GM21390 (cell line): ENCODE results near the gene MIP.
A peak's percentile ranks its signal among the peaks of the same experiment; 100 is the strongest.
"Not testable (repeated sequence)": the region's sequence is repeated elsewhere in the genome, so short reads cannot be mapped to it uniquely, and the experiment has no call there.

Experiments used
- ATAC-seq: cut with Tn5 transposase; IDR thresholded peaks from one replicate; pipeline ENCODE4 v1.9.1; 2021; ENCODE audit not compliant: unreplicated experiment

The MIP gene

DNA sequence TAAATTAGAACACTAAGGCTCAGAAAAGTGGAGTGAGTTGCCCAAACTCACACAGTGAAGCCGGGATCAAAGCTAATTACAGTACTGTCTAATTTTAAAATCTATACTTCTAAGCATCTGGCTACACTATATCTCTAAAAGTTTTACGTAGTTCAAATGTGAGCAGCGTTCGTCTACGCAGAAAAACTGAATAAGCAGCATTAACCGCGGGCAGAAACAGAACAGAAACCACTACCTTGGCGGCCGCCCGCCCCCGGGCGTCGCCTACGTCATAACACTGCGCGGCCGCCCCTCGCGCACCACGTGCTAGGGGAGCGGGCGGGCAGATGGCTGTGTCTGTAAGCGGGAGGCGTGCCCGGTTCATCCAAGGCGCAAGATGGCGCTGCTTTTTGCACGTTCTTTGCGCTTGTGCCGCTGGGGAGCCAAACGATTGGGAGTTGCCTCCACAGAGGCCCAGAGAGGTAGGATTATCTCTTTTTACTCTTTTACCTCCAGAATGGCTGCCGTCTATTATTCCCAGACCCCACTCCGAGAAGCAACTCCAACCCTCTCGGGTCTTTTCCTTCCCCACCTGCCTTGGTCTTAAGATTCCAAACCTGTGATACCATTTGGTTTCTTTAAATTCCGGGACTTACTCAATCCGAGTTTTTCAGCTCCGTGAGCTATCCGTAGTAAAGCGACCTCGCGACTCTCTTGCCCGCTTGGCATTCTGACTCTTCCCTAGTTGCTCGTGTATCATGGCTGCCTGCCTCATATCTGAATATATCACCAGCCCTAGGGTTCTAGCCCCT, 14.0 kb upstream of the MIP start, which contains the start of gene SPRYD4:
SPRYD4 (plus strand) TSS at position 363 of the 791 bp plus-strand sequence; CDS start at position 377, 14 bp downstream.
- peak; percentile 87 for ATAC-seq

DNA sequence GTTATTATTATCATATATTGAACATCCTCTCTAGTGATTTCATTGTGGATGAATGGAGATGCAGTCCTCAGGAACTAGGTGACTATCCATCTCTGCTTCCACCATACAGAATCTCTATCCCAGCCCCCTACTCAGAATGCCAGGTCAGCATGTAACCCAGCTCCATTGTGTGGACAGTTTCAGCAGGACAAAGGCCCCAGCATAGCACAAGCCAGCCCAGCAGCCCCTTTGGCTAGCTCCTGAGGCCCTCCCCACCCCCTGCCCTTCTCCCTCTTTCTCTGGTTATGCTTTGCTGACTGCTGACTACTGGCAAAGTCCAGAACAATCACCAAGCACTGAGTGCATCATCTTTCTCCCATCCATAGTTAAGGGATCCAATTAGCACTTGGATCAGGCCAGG, 8.1 kb upstream of the MIP start:
- no peak for ATAC-seq

DNA sequence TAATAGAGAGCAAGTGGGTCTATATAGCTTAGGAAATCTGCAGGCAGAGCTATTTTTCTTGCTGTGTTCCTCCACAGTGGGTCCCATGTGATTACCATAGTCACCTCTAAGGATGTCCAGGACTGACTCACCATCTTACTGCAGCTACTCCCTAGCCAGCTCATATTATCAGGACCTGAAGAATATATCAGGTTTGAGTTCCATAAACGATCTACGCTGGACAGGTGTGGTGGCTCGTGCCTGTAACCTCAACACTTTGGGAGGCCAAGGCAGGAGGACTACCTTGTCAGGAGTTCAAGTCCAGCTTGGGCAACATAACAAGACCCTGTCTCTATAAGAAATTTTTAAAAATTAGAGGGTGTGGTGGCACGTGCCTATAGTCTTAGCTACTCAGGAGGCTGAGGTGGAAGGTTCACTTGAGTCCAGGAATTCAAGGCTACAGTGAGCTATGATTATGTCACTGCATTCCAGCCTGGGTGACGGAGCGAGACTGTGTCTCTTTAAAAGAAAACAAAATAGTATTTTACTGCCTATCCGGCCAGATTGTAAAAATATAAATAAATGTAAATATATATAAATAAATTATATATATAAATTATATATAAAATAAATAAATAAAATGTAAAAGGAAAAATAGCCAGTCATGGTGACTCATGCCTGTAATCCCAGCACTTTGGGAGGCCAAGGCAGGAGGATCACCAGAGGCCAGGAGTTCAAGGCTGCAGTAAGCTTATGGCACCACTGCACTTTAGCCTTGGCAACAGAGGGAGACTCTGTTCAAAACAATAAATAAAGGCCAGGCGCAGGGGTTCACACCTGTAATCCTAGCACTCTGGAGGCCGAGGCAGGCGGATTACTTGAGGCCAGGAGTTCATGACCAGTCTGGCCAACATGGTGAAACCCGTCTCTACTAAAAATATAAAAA, 7.0 kb upstream of the MIP start:
- no peak for ATAC-seq

DNA sequence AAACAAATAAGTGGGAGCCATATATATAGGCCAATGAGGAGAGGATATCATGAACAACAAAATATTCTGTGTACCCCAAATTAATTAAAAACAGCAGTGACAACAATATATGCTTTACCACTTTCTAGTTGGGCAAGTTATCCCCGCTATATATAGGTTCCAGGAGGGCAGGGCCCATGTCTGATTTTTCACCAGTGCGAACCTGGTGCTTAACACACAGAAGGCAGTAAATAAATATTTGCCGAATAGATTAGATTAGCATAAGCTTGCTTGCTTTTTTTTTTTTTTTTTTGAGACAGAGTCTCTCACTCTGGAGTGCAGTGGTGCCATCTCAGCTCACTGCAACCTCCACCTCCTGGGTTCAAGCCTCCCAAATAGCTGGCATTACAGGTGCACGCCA, 3.4 kb upstream of the MIP start:
- no peak for ATAC-seq

DNA sequence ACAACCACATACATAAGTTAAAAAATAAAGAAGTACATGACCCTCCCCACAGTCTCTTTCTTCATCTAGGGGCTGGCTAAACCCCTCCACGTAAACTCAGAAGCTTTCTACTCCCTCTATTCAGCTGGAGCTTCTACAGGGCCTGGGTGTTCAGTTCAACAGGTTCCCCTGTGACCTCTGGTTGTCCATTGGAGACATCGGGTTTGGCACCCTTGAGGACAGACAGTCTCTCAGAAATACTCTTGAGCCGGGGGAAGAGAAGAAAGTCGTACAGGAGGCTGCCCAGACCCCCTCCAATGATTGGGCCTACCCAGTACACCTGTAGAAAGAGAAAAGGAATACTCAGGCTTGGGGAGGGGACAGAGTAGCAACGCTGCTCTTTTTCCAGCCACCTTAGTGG, 3.3 kb downstream of the MIP start:
- no peak for ATAC-seq

DNA sequence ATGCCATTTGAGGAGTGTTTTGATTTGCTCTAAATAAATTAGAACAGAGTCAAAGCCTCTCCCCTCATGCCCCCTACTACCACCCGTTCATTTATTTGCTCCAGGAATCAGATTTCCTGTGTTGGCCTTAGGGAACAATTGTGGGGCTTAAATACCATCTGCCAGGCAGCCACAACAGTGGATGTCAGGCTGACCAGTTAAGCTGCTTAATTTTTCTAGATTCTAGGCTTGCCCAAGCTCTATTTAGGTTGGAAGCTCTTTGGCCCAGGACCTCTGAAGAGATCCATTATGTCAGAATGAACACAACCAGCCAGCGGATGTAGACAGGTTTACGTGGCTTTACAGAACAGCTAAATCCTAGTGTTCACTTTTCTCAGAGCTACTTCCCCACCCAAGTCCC, 4.2 kb downstream of the MIP start:
- ATAC-seq, result no peak

DNA sequence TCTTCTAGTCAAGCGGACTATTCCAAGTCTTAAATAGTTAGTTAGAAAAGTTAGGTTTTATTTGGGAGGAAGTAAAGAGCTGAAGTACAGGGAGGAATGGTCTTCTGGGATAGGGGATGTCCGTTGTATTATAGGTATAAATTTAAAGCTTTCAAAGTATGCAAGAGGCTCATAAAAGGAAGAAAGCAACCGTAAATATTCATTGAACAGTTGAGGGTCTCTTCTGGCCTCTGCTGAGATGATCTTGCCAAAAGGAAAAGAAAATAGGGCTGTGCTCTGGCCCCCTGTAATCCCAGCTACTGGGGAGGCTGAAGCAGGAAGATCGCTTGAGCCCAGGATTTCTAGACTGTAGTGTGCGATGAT, 4.9 kb downstream of the MIP start:
- ATAC-seq, result no peak

DNA sequence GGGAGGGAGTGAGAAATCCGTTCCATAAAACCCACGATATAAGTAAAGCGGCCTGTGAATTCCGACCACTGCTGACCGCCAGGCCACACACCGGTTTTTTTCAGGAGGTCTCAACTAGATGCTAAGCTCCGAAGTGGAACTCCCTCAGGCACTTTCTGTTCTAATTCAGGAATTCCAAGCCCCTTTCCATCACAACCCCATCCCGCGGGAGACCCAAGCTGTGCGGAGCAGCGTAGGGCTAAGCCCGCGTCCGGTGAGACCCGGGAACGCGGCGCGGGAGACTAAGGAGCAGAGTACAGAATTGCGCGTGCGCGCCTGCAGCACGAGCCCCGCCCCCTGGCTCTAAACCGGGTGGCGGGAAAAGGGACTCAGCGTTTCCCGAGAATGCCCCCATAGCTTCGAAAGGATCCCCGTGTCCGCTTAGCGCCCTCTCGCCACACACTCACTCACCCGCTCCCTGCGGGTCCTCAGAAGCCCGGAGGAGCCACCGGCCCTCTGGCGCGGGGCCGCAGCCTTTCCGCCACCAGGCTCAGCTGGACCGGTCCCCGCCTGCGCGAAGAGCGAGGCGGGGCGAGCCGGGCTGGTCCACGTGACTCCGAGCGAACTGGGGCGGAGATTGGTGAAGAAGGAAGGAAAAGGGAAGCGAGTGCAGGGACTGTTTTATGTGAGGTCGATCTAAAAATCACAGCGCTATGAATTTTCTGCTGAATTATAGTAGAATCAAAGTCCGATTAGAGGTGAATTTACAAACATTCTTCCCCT, 5.4 kb downstream of the MIP start, which contains the start of gene TIMELESS:
TIMELESS (minus strand) TSS at position 567 of the 762 bp plus-strand sequence. CDS start 15,256 bp downstream, outside the sequence.
- ATAC-seq, result peak; percentile 92

DNA sequence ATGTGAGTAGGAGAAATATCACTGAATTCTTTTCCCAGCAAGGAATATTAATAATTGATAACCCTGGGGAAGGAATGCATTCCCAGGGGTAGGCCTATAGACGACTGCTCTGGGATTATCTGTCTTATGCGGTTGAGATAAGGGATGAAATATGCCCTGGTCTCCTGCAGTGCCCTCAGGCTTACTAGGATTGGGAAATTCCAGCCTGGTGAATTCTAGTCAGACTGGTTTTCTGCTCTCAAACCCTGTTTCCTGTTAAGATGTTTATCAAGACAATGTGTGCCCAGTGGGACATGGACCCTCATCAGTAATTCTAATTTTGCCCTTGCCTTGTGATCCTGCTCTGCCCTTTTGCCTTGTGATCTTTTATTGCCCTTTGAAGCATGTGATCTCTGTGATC, 11.2 kb downstream of the MIP start:
- not testable (repeated sequence) for ATAC-seq

DNA sequence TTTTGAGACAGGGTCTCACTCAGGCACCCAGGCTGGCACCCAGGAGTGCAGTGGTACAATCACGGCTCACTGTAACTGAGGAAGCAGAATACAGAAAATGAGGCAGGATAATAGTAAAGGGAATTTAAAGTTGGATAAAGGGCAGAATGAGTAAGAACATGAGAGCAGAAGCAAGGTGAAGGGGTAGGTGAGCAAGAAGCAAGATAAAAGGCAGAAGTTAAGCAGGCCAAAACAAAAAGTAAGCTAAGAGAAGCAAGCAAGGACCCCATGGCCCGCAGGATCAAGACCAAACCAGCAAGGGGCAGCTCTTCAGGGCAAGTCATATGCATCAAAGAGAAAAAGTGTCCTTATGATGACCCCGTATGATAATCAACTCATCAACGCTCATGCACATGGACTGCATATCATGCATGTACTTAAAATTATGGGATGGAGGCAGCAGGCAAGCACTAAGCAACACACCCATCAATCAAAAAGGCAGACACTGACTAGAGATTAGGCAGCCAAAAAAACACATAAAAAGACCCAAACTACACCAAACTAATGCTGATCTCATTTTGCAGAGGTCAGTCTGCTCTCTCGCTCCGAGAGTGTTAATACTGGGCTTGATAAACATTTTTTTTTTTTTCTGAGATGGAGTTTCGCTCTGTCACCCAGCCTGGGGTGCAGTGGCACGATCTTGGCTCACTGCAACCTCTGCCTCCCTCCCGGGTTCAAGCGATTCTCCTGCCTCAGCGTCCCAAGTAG, 16.9 kb downstream of the MIP start:
- no peak for ATAC-seq

DNA sequence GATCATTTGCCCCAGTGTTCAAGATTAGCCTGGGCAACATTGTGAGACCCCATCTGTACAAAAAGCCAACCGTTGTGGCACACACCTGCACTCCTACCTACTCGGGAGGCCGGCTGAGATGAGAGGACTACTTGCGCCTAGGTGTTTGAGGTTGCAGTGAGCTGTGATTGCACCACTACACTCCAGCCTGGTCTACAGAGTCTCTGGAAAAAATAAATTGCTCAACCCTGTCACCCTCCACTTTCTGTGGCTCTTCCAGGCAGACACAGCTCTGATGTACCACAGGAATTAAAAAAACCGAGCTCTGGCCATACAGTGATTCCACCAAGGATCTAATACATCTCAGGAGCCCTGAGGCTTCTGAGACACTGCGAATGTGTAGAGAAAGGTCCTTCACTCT, 19.6 kb downstream of the MIP start:
- ATAC-seq, result no peak

DNA sequence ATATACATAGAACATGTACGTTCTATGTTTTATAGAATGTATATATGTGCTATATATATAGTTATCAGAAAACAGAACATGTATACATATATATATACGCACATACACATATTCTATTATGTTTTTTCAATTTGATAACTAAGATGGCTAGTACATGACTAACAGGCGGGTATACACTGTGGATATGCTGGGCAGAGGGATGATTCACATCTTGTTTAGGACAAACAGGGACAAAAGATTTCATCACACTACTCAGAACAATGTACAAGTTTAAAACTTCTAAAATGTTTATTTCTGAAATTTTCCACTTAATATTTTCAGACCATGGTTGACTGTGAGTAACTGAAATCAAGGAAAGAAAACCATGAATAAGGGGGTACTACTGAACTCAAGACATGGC, 22.6 kb downstream of the MIP start:
- ATAC-seq, result no peak

DNA sequence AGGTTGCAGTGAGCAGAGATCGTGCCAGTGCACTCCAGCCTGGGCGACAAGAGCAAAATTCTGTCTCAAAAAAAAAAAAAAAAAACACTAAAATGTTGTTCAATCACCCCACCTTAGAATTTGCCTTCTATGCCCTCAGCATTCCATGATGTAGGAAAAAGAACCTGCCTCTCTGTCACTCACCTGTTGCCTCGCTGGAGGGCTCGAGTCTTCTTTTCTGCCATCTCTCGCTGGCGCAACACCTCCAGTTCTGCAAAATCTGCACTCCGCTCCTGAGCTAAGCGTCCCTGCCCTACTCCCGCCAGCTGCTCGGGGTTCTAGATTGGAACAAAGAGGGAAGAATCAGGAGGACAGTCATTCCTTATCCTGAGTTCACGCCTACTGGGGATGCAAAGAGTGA, 23.2 kb downstream of the MIP start:
- no peak for ATAC-seq

DNA sequence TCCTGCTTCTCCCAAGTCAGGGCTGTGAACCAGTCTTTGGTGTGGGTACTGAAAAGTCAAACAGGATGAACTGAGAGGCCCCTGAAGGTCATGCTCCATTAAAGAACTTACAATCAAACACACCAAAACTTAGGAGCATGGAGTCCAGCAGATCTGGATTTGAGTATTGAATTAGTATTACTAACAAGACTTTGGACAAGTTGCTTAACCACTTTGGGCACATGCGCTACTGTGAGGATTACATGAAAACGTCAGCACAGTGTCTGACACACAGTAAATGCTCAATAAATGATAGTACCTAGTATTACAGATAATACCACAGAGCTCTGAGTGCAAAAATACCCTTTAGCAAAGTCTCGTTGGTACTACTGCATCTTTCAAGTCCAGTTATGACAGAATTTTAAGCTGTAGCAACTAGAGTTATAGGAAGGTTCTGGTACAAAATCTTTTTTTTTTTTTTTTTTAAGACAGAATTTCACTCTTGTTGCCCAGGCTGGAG, 28.5 kb downstream of the MIP start:
- ATAC-seq, result no peak

DNA sequence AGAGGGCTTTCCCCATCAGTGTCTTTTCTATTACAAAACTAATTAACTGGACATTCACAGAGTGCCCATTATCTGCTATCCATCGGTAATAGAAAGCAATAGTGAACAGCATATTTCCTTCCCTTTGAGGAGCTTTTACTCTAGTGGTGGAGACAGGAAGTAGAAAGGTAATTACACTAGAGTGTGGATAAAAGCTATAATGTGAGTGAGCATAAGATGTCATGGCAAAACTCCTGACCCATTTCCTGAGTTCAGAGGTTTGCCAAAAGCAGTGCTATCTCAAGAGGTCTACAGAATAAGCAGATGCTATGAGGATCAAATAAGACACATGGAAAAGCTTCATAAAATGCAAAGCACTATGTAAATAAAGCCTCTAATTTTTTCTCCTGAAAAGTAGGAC, 29.3 kb downstream of the MIP start:
- no peak for ATAC-seq

DNA sequence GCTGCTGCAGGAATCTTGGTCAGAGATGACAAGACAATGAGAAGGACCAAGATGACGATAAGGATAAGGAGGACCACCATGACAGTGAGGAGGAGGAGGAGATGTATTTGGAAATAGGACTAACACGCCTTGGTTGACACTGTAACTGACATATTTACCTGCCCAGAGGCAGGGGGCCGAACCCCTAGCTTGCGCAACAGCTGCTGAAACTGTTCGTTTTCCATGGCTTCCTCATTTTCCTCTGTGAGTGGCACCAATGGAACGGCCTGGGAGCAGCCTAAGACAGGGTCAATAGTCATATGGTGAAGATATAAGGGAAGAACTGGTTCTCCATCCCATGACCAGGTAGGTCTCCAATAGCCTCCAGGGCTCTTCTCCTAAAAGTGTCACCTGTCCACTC, 34.0 kb downstream of the MIP start:
- ATAC-seq, result no peak

DNA sequence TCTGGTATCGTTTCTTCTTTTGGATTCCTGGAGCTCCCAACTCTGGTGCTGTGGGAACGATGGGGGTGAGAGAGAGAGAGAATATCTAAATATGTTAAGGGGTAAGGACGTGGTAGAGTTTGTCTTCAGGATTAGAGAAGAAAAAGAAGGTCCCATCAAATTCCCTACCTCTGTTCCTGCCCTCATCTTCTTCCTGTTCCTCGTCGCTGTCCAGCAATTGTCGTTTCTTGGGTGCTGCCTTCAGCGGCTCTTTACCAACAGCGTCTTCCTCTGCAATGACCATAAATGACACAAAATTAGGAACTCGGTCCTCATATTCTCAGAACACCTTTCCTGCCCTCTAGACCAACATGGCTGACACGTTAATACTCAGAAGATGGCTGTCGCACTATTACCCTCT, 36.7 kb downstream of the MIP start:
- no peak for ATAC-seq

DNA sequence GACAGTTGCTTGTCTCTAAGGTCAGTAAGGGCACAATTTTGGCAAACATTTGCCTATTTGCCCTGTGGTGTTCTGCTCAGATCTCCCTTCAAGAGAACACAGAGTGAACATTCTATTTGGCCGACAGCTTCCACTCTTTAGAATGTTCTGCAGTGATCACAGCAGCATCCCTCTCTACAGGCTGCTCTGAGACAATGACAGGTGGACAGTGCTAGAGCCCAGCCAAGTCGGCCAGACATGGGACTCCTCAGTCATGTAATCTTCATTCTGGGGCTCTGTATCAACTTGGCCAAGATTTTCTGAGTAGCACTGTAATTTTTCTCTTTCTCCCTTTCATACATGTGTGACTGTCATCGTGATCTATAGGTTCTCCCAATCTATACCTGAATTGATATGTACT, 40.1 kb downstream of the MIP start:
- no peak for ATAC-seq

DNA sequence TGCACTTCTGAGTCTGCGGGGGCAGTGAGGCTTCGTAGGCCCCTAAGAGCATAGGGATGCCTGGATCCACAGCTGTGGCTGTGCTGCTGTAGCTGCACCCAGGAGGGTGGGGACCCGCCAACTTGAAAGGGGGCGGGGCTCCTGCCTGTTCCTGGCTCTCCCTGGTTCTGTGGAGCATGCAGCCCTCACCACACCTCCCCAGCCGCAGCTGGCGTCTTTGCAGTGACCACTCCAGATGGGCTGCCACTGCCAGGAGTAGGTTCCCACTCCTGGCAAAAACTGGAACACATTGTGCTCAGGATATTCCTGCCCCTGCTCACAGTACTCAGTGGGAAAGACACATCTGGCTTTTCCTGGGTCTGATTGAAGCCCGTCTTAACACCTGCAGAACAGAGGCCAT, 41.1 kb downstream of the MIP start:
- ATAC-seq, result no peak
